Measurements from ENCODE around the gene GBGT1. TPM values are rescaled to one million over a fixed set of nuclear protein-coding genes. Genes with fewer than 3 reads are reported as not detected.

Gene GBGT1
- total RNA-seq, 1 experiment from 2014 or later, result 1.8 TPM

GRCh38 chr9:133125941-133126696 is 37.6 kb downstream of the GBGT1 start:
- no peak overlapping the region for H3K27ac ChIP-seq (ENCODE audit: low read length)
- no peaks in the 10 kb centered on the region for H3K36me3 ChIP-seq (ENCODE audit: control insufficient read depth, insufficient read depth, low read length)
- no peak for ATAC-seq
- no TSS peak for BruUV-seq (replicated peaks)
- CTCF ChIA-PET, result no interaction called here
- in situ Hi-C loops (cut with HindIII; ENCODE audit: low pct_unique_long_range_greater_than_20kb, low sequenced_read_pairs), result no loop called here
- no peak for DNase-seq (ENCODE audit: low read depth, low spot score)
- intact Hi-C loops (cut with micrococcal nuclease; ENCODE audit: unreplicated experiment), result no loop called here
- H3K9me3 ChIP-seq (ENCODE audit: control insufficient read depth, insufficient read depth, low read depth, low read length), result no peaks in the 10 kb centered on the region
- peaks cover 10% of the 10 kb centered on the region for H3K4me1 ChIP-seq (ENCODE audit: control insufficient read depth, insufficient read depth, low read length)
- H3K27me3 ChIP-seq (ENCODE audit: control insufficient read depth, insufficient read depth, low read length), result no peaks in the 10 kb centered on the region
- POLR2A ChIA-PET, result no interaction called here
- H3K4me3 ChIP-seq (ENCODE audit: low read depth in 2 of 2, low read length in 2 of 2), result no peak overlapping the region
- TF ChIP-seq SIN3A (IDR thresholded peaks at IDR 0.05; ENCODE audit: borderline replicate concordance, insufficient read depth, low read depth, low read length) (no peak), REST (IDR thresholded peaks at IDR 0.05; ENCODE audit: insufficient read depth in 1 of 2, low read depth in 2 of 2, low read length in 1 of 2) (no peak), TCF7L2 (IDR thresholded peaks at IDR 0.05; ENCODE audit: low read depth, low read length) (no peak)

DNA sequence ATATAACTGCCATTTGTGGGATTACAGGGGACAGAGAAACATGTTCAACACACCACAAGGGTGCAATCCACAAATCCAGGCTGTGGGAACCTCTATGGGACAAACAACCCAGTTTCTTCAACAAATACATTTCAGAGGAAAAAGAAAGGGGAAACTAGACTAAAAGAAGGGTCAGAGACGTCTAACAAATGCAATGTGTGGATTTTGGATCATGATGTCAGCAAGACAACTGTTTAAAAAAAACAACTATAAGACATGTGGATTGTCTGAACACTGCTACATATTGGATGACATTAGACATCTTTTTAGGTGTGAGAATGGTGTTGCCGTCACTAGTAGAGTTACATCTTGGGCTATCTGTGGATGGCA is 38.8 kb downstream of the GBGT1 start:
- Histone ChIP-seq H3K36me3 (ENCODE audit: control insufficient read depth, insufficient read depth, low read length) (no peaks in the 10 kb centered on the region), H3K27me3 (ENCODE audit: control insufficient read depth, insufficient read depth, low read length) (no peaks in the 10 kb centered on the region), H3K9me3 (ENCODE audit: control insufficient read depth, insufficient read depth, low read depth, low read length) (no peaks in the 10 kb centered on the region), H3K4me3 (ENCODE audit: low read depth in 2 of 2, low read length in 2 of 2) (no peak overlapping the region), H3K4me1 (ENCODE audit: control insufficient read depth, insufficient read depth, low read length) (peaks cover 11% of the 10 kb centered on the region), H3K27ac (ENCODE audit: low read length) (no peak overlapping the region)
- CTCF ChIA-PET, result no interaction called here
- no peak for TF ChIP-seq CTCF (IDR thresholded peaks at IDR 0.05)
- TF ChIP-seq POLR2AphosphoS5 (IDR thresholded peaks at IDR 0.05; ENCODE audit: low read depth, low read length), result no peak
- no peak for TF ChIP-seq SIN3A (IDR thresholded peaks at IDR 0.05; ENCODE audit: borderline replicate concordance, insufficient read depth, low read depth, low read length)
- TF ChIP-seq REST (IDR thresholded peaks at IDR 0.05; ENCODE audit: insufficient read depth in 1 of 2, low read depth in 2 of 2, low read length in 1 of 2), result no peak
- TF ChIP-seq TCF7L2 (IDR thresholded peaks at IDR 0.05; ENCODE audit: low read depth, low read length), result no peak
- ATAC-seq, result no peak
- in situ Hi-C loops (cut with HindIII; ENCODE audit: low pct_unique_long_range_greater_than_20kb, low sequenced_read_pairs) (no loop called here), intact Hi-C loops (cut with micrococcal nuclease; ENCODE audit: unreplicated experiment) (no loop called here)
- POLR2A ChIA-PET, result no interaction called here
- no TSS peak for BruUV-seq (replicated peaks)
- no peak for DNase-seq (ENCODE audit: low read depth, low spot score)

Measured in Panc1 (cell line).